BJ (cell line): ENCODE data around the gene PYGO2. TPM values are rescaled to one million over a fixed set of nuclear protein-coding genes. Genes with fewer than 3 reads are reported as not detected.

Source experiments
- CTCF ChIA-PET: fragments of 350-600 bp; formaldehyde crosslinking; extraction: SDS; loops from one replicate; lab custom pipeline; 2021; ENCODE audit warnings: antibody characterized with exemption, inconsistent platforms; lab: Yijun Ruan, JAX
- POLR2A ChIA-PET: fragments of 300-600 bp; sonication (Branson Sonifier 250); formaldehyde crosslinking; extraction: SDS; loops from one replicate; lab custom pipeline; 2021; ENCODE audit warnings: antibody characterized with exemption; lab: Charles Lee
- DNase-seq: peaks from one replicate; pipeline ENCODE4 v3.0.0-alpha.2; 2011; ENCODE audit warnings: low read depth
- H3K27me3 ChIP-seq: 2 replicates; pipeline ENCODE4 v1.6.0; 2011; ENCODE audit warnings: low read length; ENCODE audit not compliant: control insufficient read depth, insufficient read depth
- H3K36me3 ChIP-seq: 2 replicates; pipeline ENCODE4 v1.5.1; 2011; ENCODE audit warnings: low read length; ENCODE audit not compliant: control insufficient read depth, insufficient read depth
- H3K4me3 ChIP-seq: 2 replicates; pipeline ENCODE4 v1.5.1; 2011; ENCODE audit warnings: low read depth, mild to moderate bottlenecking, control low read depth, low read length
- CTCF ChIP-seq: IDR thresholded peaks from 2 replicates; pipeline ENCODE4 v1.5.1; 2011; ENCODE audit warnings: low read depth, mild to moderate bottlenecking, control low read depth, inconsistent platforms, low read length, moderate library complexity; ENCODE audit not compliant: insufficient read depth
- polyA plus RNA-seq: library from polyadenylated mRNA; depleted of rRNA; stranded (reverse); fragments of >200 nt; gene quantifications from 2 replicates; pipeline ENCODE4 v1.2.3, GENCODE V29; 2011

Gene PYGO2
- polyA plus RNA-seq, 1 experiment = 21.0 TPM

GRCh38 chr1:154940651-154941194 lies 20.9 kb downstream of the PYGO2 start:
- no peak for DNase-seq
- no peak for TF ChIP-seq CTCF
- Histone ChIP-seq H3K4me3 (no peak overlapping the region), H3K27me3 (no peaks in the 10 kb centered on the region), H3K36me3 (peaks cover 2% of the 10 kb centered on the region; the same call in 1 of the 2 replicates)
- CTCF ChIA-PET = interaction anchor here (1.1 to 1.5 kb wide), 3 partner anchors 76 to 461 kb away, joined by 3 to 5 read pairs (median 4); partner anchors contain the start of gene EFNA3
- POLR2A ChIA-PET = no interaction called here

DNA sequence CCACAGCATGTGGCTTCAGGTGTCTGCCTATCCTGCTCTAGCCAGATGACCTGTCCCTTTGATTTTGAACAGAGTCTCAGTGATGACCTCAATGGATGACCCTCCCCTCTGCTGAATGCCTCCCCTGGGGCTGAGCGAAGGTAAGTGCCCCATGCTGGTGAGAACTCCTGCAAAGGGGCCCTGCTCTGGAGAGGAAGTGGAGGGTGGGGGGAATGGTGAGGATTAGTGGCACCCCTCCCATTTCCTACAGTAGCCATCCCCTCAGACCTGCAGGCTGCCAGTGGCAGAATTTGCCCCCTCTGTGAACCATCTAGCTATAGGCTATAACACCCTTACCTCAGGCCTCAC lies 21.4 kb downstream of the PYGO2 start:
- no peak for DNase-seq
- peaks cover 2% of the 10 kb centered on the region; the same call in 1 of the 2 replicates for H3K36me3 ChIP-seq
- CTCF ChIA-PET = interaction anchor here (1.1 to 1.6 kb wide), 4 partner anchors 27 to 461 kb away, joined by 3 to 5 read pairs (median 4); partner anchors contain the start of gene EFNA3
- no peak overlapping the region for H3K4me3 ChIP-seq
- POLR2A ChIA-PET = no interaction called here
- H3K27me3 ChIP-seq = no peaks in the 10 kb centered on the region
- TF ChIP-seq CTCF = no peak

DNA sequence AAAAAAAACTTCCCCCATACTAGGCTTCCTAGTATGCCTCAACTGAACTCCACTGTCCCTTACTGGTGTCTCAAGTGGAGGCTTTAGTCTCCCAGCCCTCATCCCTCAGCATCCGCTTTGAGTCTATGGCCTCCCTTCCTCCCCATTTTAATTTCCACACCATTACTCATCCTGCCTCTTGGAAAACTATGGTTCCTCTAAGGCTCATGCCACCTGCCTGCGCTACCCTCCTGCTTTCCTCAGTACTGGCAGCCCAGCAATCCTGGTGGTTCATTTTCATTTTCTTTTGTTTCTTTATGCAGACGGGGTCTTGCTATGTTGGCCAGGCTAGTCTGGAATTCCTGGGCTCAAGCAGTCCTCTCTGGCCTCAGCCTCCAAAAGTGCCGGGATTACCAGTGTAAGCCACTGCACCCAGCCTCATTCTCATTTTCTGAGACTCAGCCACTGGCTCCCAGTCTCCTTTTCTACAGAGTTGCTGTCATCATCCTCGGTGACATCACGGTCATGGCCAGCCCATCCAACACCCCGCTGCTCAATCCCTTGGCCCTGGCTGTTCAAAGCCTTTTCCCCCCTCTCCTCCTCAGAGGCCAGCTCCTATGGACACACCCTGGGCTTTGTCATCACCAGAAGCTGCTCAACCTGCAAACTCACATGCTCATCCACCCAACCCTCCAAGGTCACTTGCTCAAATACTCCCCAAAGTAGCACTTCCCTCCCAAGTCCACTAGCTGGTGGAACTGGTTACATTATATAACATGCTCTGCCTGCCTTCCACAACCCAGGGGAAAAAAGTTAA lies 22.8 kb downstream of the PYGO2 start:
- TF ChIP-seq CTCF = no peak
- no peak for DNase-seq
- Histone ChIP-seq H3K36me3 (no peaks in the 10 kb centered on the region), H3K4me3 (no peak overlapping the region), H3K27me3 (no peaks in the 10 kb centered on the region)
- POLR2A ChIA-PET = interaction anchor here (1.2 kb wide), 1 partner anchor 34 kb away, joined by 3 read pairs; no protein-coding TSS in a partner anchor
- CTCF ChIA-PET = interaction anchor here (1.2 to 1.6 kb wide), 3 partner anchors 26 to 79 kb away, joined by 3 to 4 read pairs (median 3); no protein-coding TSS in a partner anchor

GRCh38 chr1:154937988-154938386 lies 23.6 kb downstream of the PYGO2 start:
- POLR2A ChIA-PET = interaction anchor here (1.2 kb wide), 1 partner anchor 35 kb away, joined by 3 read pairs; no protein-coding TSS in a partner anchor
- no peak for TF ChIP-seq CTCF
- Histone ChIP-seq H3K36me3 (no peaks in the 10 kb centered on the region), H3K27me3 (no peaks in the 10 kb centered on the region), H3K4me3 (peak overlapping the region; percentile 83; the same call in 1 of the 2 replicates)
- CTCF ChIA-PET = interaction anchor here (1.0 to 1.7 kb wide), 4 partner anchors 10 to 82 kb away, joined by 3 to 5 read pairs (median 4); no protein-coding TSS in a partner anchor
- DNase-seq = no peak
